Osteoblast (primary cell): ENCODE measurements around the gene CUX1. TPM values are rescaled to one million over a fixed set of nuclear protein-coding genes. Genes with fewer than 3 reads are reported as not detected.

ENCODE experiments used
- DNase-seq: peaks from one replicate; pipeline ENCODE4 v3.0.0; 2011; ENCODE audit warnings: low spot score, mixed read lengths; ENCODE audit not compliant: insufficient read length; ENCODE audit errors: missing footprints
- H2AFZ ChIP-seq: 2 replicates; pipeline ENCODE4 v1.6.0; 2011; ENCODE audit warnings: mild to moderate bottlenecking, low read length
- H3K27ac ChIP-seq: 2 replicates; pipeline ENCODE4 v1.5.1; 2011; ENCODE audit warnings: mild to moderate bottlenecking, low read depth, low read length, moderate library complexity
- H3K27me3 ChIP-seq: 2 replicates; pipeline ENCODE4 v1.6.0; 2012; ENCODE audit warnings: mild to moderate bottlenecking, control low read depth, inconsistent platforms, low read length, moderate library complexity; ENCODE audit not compliant: insufficient read depth
- H3K36me3 ChIP-seq: 2 replicates; pipeline ENCODE4 v1.5.1; 2011; ENCODE audit warnings: mild to moderate bottlenecking, low read length, control low read depth, moderate library complexity; ENCODE audit not compliant: insufficient read depth
- H3K4me1 ChIP-seq: 2 replicates; pipeline ENCODE4 v1.5.1; 2011; ENCODE audit warnings: mild to moderate bottlenecking, low read length, control low read depth, moderate library complexity; ENCODE audit not compliant: insufficient read depth
- H3K4me2 ChIP-seq: 2 replicates; pipeline ENCODE4 v1.6.0; 2011; ENCODE audit warnings: mild to moderate bottlenecking, low read length; ENCODE audit not compliant: insufficient read depth
- H3K4me3 ChIP-seq: fragments of 200-600 bp; sonication (generic); 3 replicates; pipeline ENCODE4 v1.5.1; 2012; ENCODE audit warnings: mild to moderate bottlenecking, low read length, inconsistent platforms; ENCODE audit not compliant: insufficient read depth
- H3K79me2 ChIP-seq: 2 replicates; pipeline ENCODE4 v1.6.0; 2012; ENCODE audit warnings: mild to moderate bottlenecking, low read length, control low read depth, inconsistent platforms; ENCODE audit not compliant: insufficient read depth
- H3K9me3 ChIP-seq: 2 replicates; pipeline ENCODE4 v1.5.1; 2011; ENCODE audit warnings: low read depth, low read length, control low read depth
- H4K20me1 ChIP-seq: 2 replicates; pipeline ENCODE4 v1.6.0; 2012; ENCODE audit warnings: mild to moderate bottlenecking, low read length, control low read depth; ENCODE audit not compliant: insufficient read depth
- total RNA-seq: library from RNA; depleted of rRNA; stranded (reverse); fragments of >200 nt; gene quantifications from 2 replicates; pipeline ENCODE4 v1.2.3, GENCODE V29; 2012
- TF ChIP-seq, protein P1 (sequence below): IDR thresholded peaks from 2 replicates; pipeline ENCODE4 v1.5.1; 2011; ENCODE audit warnings: mild to moderate bottlenecking, low read depth, low read length, moderate library complexity; ENCODE audit errors: extremely low read depth

The CUX1 gene
- total RNA-seq, 1 donor, result 41.6 TPM

DNA sequence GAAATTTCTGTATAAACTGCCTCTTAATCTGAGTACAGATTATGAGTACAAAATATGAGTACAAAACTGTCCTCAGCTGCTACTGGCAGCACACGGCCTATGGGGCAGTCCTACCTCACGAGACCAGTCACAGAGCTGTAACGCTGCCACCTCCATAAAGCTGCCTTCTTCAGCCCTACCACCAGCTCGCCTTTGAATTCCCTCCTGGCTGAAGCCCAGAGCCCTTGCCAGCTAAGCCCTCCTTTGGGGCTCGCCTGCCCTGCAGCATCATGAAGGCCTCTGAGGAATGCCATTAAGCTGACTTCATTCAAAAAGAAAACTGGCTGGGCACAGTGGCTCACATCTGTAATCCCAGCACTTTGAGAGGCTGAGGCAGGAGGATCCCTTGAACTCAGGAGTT lies 289.2 kb downstream of the CUX1 start:
- DNase-seq, result peak; percentile 87
- Histone ChIP-seq H3K4me1 (no peaks in the 10 kb centered on the region), H3K9me3 (no peaks in the 10 kb centered on the region), H3K27me3 (no peaks in the 10 kb centered on the region), H3K4me3 (no peak overlapping the region), H3K36me3 (peaks cover 20% of the 10 kb centered on the region), H3K27ac (no peak overlapping the region), H4K20me1 (no peaks in the 10 kb centered on the region), H3K4me2 (no peak overlapping the region), H2AFZ (no peak overlapping the region), H3K79me2 (no peaks in the 10 kb centered on the region)
- TF ChIP-seq, protein P1, sequence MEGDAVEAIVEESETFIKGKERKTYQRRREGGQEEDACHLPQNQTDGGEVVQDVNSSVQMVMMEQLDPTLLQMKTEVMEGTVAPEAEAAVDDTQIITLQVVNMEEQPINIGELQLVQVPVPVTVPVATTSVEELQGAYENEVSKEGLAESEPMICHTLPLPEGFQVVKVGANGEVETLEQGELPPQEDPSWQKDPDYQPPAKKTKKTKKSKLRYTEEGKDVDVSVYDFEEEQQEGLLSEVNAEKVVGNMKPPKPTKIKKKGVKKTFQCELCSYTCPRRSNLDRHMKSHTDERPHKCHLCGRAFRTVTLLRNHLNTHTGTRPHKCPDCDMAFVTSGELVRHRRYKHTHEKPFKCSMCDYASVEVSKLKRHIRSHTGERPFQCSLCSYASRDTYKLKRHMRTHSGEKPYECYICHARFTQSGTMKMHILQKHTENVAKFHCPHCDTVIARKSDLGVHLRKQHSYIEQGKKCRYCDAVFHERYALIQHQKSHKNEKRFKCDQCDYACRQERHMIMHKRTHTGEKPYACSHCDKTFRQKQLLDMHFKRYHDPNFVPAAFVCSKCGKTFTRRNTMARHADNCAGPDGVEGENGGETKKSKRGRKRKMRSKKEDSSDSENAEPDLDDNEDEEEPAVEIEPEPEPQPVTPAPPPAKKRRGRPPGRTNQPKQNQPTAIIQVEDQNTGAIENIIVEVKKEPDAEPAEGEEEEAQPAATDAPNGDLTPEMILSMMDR, result no peak

DNA sequence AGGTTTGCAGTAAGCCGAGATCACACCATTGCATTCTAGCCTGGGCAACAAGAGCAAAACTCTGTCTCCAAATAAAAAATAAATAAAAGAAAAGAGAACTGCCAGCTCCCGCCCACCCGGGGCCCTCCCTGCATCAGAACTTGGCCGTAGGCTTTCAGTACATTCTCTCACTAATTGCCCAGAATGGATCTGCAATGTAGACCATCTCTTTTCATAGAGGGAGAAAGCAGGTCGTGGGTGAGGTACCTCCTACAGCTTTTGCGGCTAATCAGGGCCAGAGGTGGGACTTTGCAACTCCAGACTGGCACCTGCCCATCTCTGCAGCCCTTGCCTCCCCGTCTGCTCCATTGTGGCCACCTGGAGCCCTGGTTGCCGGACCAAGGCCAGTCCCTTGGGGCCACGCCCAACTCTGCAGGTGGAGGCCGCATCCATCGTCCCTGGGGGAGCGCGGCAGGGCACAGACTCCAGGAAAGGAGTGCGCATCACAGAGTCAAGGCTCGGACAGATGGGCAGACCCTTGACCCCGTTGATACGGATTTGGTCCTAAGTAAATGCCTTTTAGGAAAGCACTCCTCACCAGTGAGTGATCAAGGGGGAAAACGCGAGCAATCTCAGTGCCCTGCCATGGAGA lies 290.2 kb downstream of the CUX1 start:
- Histone ChIP-seq H3K4me3 (no peak overlapping the region), H2AFZ (no peak overlapping the region), H4K20me1 (no peaks in the 10 kb centered on the region), H3K9me3 (no peaks in the 10 kb centered on the region), H3K4me1 (no peaks in the 10 kb centered on the region), H3K27ac (no peak overlapping the region), H3K4me2 (no peak overlapping the region), H3K27me3 (no peaks in the 10 kb centered on the region), H3K79me2 (no peaks in the 10 kb centered on the region), H3K36me3 (peaks cover 20% of the 10 kb centered on the region)
- TF ChIP-seq, protein P1, result no peak
- no peak for DNase-seq

DNA sequence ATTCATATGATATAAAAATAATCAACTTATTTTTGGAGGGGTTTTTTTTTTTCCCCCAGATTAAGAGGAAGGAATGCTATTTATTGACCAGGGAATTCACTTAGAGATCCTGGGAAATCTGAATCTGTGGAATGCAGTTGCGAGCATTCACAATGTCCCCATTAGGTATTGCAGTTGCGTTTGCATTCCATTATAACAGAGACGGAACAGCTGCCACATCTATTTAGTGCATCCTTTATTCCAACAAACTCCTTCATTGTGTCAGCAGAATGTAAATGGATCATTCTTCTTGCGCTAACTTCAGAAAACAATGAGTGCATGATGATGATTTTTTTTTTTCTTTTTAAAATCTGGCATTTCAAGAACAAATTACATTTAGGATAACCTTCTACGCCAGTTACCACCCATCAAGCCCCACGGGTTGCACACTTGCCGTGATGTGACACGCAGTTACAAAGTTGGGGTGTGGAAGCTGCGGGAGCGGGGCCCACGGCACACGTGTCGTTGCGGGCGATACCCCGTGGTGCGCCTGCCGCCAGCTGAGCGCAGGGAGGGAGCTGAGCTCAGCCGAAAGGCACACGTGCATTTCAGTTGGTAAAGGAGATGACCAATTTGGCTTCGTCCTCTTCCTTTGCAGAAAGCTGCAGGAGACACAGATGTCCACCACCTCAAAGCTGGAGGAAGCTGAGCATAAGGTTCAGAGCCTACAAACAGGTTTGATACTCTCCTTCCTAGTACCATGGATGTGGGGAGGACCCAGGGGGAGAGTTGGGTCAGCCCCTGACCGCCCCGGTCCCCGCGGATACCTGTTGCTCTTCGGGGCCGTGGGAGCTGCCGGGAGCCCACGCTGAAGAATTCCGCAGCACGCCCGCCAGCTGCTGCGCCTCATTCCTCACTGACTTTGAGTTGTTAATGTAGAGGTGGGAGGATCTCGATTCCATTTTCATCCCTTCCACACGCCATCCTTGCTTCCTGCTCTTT lies 293.9 kb downstream of the CUX1 start:
- H3K9me3 ChIP-seq, result no peaks in the 10 kb centered on the region

More for the DNA sequence above, 293.9 kb downstream of the CUX1 start:
- Histone ChIP-seq H3K4me1 (no peaks in the 10 kb centered on the region), H2AFZ (no peak overlapping the region), H3K27ac (no peak overlapping the region), H3K36me3 (peaks cover 25% of the 10 kb centered on the region), H3K4me3 (no peak overlapping the region), H3K4me2 (no peak overlapping the region), H3K79me2 (no peaks in the 10 kb centered on the region), H4K20me1 (no peaks in the 10 kb centered on the region), H3K27me3 (no peaks in the 10 kb centered on the region)
- DNase-seq, result peak; percentile 51
- TF ChIP-seq, protein P1, result no peak
